Fibroblast of villous mesenchyme (primary cell): ENCODE data around the gene HFM1. TPM values are rescaled to one million over a fixed set of nuclear protein-coding genes. Genes with fewer than 3 reads are reported as not detected.

Experiments used
- DNase-seq: peaks from one replicate; pipeline ENCODE4 v3.0.0-alpha.2; 2010; ENCODE audit warnings: low read depth
- H3K4me3 ChIP-seq: 2 replicates; pipeline ENCODE4 v1.5.1; 2011; ENCODE audit warnings: low read depth, mild to moderate bottlenecking, low read length
- CTCF ChIP-seq: IDR thresholded peaks from 2 replicates; pipeline ENCODE4 v1.5.1; 2012; ENCODE audit warnings: low read depth, mild to moderate bottlenecking, low read length; ENCODE audit not compliant: insufficient read depth
- small RNA-seq: library from RNA; depleted of rRNA; stranded (forward); fragments of <200 nt; gene quantifications from one replicate; pipeline ENCODE3, GENCODE V24; 2012
- total RNA-seq: library from RNA; depleted of rRNA; stranded (reverse); fragments of >200 nt; gene quantifications from 2 replicates; pipeline ENCODE4 v1.2.3, GENCODE V29; 2012

The HFM1 gene
- total RNA-seq, 1 donor, result under 0.01 TPM

DNA sequence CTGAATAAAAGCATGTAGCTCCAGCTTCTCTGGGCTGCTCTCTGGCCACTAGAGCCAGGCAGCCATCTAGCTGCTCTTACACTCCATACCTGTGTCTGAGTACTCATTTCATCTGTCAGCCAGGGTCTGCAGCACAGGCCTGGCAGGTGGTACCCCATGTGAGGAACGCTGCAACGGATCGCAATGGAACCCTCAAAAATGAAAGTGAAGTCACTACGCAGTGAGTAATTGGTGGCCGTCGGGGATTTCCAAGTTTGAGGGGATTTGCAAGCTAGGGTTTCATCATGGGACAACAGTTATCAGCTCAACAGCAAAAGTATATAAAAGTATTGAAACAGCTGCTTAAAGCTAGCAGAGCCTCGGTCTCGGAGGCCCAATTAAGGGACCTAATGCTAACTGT lies 186.7 kb downstream of the HFM1 start:
- no peak overlapping the region for H3K4me3 ChIP-seq
- no peak for DNase-seq
- no peak for TF ChIP-seq CTCF

Small RNAs within 50 kb of the gene (small RNA-seq; reads per million reads assigned to genes)
- gene RF00019, result not detected

Other genes starting within 250 kb of the HFM1 start
- 5.2 and 6.5 TPM in 2 replicates for gene CDC7, start 96.0 kb upstream of the HFM1 start, total RNA-seq